WTC11 (cell line): Measurements from ENCODE around the gene MEIOSIN. TPM values are rescaled to one million over a fixed set of nuclear protein-coding genes. Genes with fewer than 3 reads are reported as not detected.

ENCODE experiments used
- ATAC-seq: fragments of 200-7000 bp; cut with Tn5 transposase; 2 replicates; pipeline ENCODE4 v1.10.0; 2021; ENCODE audit warnings: mild to moderate bottlenecking, moderate library complexity
- CTCF ChIA-PET: fragments of 300-600 bp; sonication (Branson Sonifier 250); formaldehyde crosslinking; loops from one replicate; lab custom pipeline; 2021; ENCODE audit warnings: antibody characterized with exemption; lab: Charles Lee
- POLR2A ChIA-PET: fragments of 350-600 bp; sonication (Branson Sonifier 250); formaldehyde crosslinking; loops from one replicate; lab custom pipeline; 2021; ENCODE audit warnings: antibody characterized with exemption; lab: Charles Lee
- DNase-seq: peaks from one replicate; pipeline ENCODE4 v3.0.0; 2021; ENCODE audit warnings: low spot score
- H3K27ac Mint-ChIP-seq: 2 replicates; pipeline ENCODE4 v1.8.0; 2021; ENCODE audit warnings: mixed read lengths
- H3K27me3 Mint-ChIP-seq: 2 replicates; pipeline ENCODE4 v1.8.0; 2021; ENCODE audit warnings: low read depth, mild to moderate bottlenecking, moderate library complexity, mixed read lengths
- H3K36me3 Mint-ChIP-seq: 2 replicates; pipeline ENCODE4 v1.8.0; 2021; ENCODE audit warnings: mixed read lengths
- H3K4me1 Mint-ChIP-seq: 2 replicates; pipeline ENCODE4 v1.8.0; 2022; ENCODE audit warnings: mixed read lengths
- H3K4me3 Mint-ChIP-seq: 2 replicates; pipeline ENCODE4 v1.8.0; 2021; ENCODE audit warnings: mild to moderate bottlenecking, moderate library complexity, mixed read lengths
- H3K9me3 Mint-ChIP-seq: 2 replicates; pipeline ENCODE4 v1.8.0; 2021; ENCODE audit warnings: mixed read lengths
- ATF3 ChIP-seq: sonication (generic); formaldehyde crosslinking; conservative IDR thresholded peaks from 2 replicates; pipeline ENCODE4 v1.8.1; 2022; ENCODE audit warnings: mild to moderate bottlenecking, missing genetic modification reagents
- CREM ChIP-seq: sonication (generic); formaldehyde crosslinking; IDR thresholded peaks from 2 replicates; pipeline ENCODE4 v1.8.1; 2022; ENCODE audit warnings: mild to moderate bottlenecking, missing genetic modification reagents, moderate library complexity
- FOXK1 ChIP-seq: sonication (generic); formaldehyde crosslinking; IDR thresholded peaks from 2 replicates; pipeline ENCODE4 v1.8.0; 2022; ENCODE audit warnings: mild to moderate bottlenecking, moderate library complexity, missing genetic modification reagents
- FOXP1 ChIP-seq: sonication (generic); formaldehyde crosslinking; IDR thresholded peaks from 2 replicates; pipeline ENCODE4 v1.8.0; 2022; ENCODE audit warnings: missing genetic modification reagents, mild to moderate bottlenecking, moderate library complexity, borderline replicate concordance
- GABPB1 ChIP-seq: sonication (generic); formaldehyde crosslinking; IDR thresholded peaks from 2 replicates; pipeline ENCODE4 v1.8.1; 2023; ENCODE audit warnings: mild to moderate bottlenecking, missing genetic modification reagents
- GTF2I ChIP-seq: fragments of 250-450 bp; sonication (Bioruptor Pico); conservative IDR thresholded peaks from 2 replicates; pipeline ENCODE4 v1.4.0; 2021; ENCODE audit warnings: mild to moderate bottlenecking
- IRF1 ChIP-seq: sonication (generic); formaldehyde crosslinking; IDR thresholded peaks from 2 replicates; pipeline ENCODE4 v1.8.0; 2023; ENCODE audit warnings: missing genetic modification reagents
- JAZF1 ChIP-seq: fragments of 250-450 bp; sonication (Bioruptor Pico); IDR thresholded peaks from 2 replicates; pipeline ENCODE4 v1.9.0; 2021; ENCODE audit warnings: moderate library complexity, mild to moderate bottlenecking, inconsistent platforms
- JUN ChIP-seq: sonication (generic); formaldehyde crosslinking; IDR thresholded peaks from 2 replicates; pipeline ENCODE4 v1.8.0; 2023; ENCODE audit warnings: mild to moderate bottlenecking, missing genetic modification reagents
- PRDM15 ChIP-seq: sonication (generic); formaldehyde crosslinking; IDR thresholded peaks from 2 replicates; pipeline ENCODE4 v1.8.0; 2022; ENCODE audit warnings: missing genetic modification reagents
- RORB ChIP-seq: fragments of 250-450 bp; sonication (Bioruptor Pico); IDR thresholded peaks from 2 replicates; pipeline ENCODE4 v1.9.0; 2021; ENCODE audit warnings: mild to moderate bottlenecking
- SP1 ChIP-seq: sonication (generic); formaldehyde crosslinking; conservative IDR thresholded peaks from 2 replicates; pipeline ENCODE4 v1.8.1; 2022; ENCODE audit warnings: missing genetic modification reagents
- TEAD1 ChIP-seq: sonication (generic); formaldehyde crosslinking; IDR thresholded peaks from 2 replicates; pipeline ENCODE4 v1.8.0; 2022; ENCODE audit warnings: mild to moderate bottlenecking, missing genetic modification reagents
- TEAD4 ChIP-seq: sonication (generic); formaldehyde crosslinking; IDR thresholded peaks from 2 replicates; pipeline ENCODE4 v1.8.0; 2022; ENCODE audit warnings: mild to moderate bottlenecking, missing genetic modification reagents
- TP53 ChIP-seq: sonication (generic); formaldehyde crosslinking; IDR thresholded peaks from 2 replicates; pipeline ENCODE4 v1.8.1; 2023; ENCODE audit warnings: mild to moderate bottlenecking, missing genetic modification reagents
- ZNF219 ChIP-seq: sonication (generic); formaldehyde crosslinking; IDR thresholded peaks from 2 replicates; pipeline ENCODE4 v1.8.0; 2023; ENCODE audit warnings: missing genetic modification reagents, mild to moderate bottlenecking, borderline replicate concordance
- total RNA-seq: library from RNA; stranded (reverse); gene quantifications from 3 replicates; pipeline ENCODE4 v1.2.3, GENCODE V29; 2021
- TF ChIP-seq, protein P1 (sequence below): fragments of 250-450 bp; sonication (Bioruptor Pico); IDR thresholded peaks from 2 replicates; pipeline ENCODE4 v1.8.0; 2021; ENCODE audit warnings: mild to moderate bottlenecking
- TF ChIP-seq, protein P2 (sequence below): sonication (generic); formaldehyde crosslinking; IDR thresholded peaks from 2 replicates; pipeline ENCODE4 v1.8.1; 2022; ENCODE audit warnings: missing genetic modification reagents, borderline replicate concordance
- TF ChIP-seq, protein P3 (sequence below): sonication (generic); formaldehyde crosslinking; IDR thresholded peaks from 2 replicates; pipeline ENCODE4 v1.8.1; 2022; ENCODE audit warnings: mild to moderate bottlenecking, missing genetic modification reagents, moderate library complexity, borderline replicate concordance
- TF ChIP-seq, protein P4 (sequence below): sonication (generic); formaldehyde crosslinking; IDR thresholded peaks from 2 replicates; pipeline ENCODE4 v1.8.1; 2023; ENCODE audit warnings: mild to moderate bottlenecking, missing genetic modification reagents

The MEIOSIN gene
- total RNA-seq, 1 experiment from 2014 or later: not detected

DNA sequence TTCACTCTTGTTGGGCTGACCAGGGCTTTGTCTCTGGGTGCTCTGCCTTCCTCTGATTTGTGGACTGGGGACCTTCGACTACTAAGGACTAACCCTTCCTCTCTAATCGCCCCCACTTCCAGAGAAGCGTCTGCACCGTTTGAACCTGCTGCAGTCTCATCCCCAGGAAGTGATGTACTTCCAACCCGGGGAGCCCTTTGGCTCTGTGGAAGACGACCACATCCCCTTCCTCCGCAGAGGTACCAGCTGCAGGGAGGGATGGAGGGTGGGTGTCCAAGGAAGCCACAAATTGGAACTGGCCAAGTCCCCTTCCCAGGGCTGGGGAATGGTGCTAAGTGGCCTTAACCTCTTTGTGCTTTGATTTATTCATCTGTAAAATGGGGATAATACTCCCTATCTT, 31.6 kb upstream of the MEIOSIN start:
- DNase-seq: no peak
- TF ChIP-seq SP1: no peak
- no peak for TF ChIP-seq IRF1 (CRISPR knock-in tag)
- TF ChIP-seq, protein P1, sequence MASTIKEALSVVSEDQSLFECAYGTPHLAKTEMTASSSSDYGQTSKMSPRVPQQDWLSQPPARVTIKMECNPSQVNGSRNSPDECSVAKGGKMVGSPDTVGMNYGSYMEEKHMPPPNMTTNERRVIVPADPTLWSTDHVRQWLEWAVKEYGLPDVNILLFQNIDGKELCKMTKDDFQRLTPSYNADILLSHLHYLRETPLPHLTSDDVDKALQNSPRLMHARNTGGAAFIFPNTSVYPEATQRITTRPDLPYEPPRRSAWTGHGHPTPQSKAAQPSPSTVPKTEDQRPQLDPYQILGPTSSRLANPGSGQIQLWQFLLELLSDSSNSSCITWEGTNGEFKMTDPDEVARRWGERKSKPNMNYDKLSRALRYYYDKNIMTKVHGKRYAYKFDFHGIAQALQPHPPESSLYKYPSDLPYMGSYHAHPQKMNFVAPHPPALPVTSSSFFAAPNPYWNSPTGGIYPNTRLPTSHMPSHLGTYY: no peak
- no peak for TF ChIP-seq TP53
- no peak for TF ChIP-seq ATF3 (CRISPR knock-in tag)
- no peak for TF ChIP-seq TEAD1 (CRISPR knock-in tag)
- TF ChIP-seq ZNF219 (CRISPR knock-in tag): no peak
- TF ChIP-seq FOXP1 (CRISPR knock-in tag): no peak
- H3K9me3 Mint-ChIP-seq: 0 out of 2 replicates have a peak, but pooled peaks cover 3% of the 10 kb centered on the region
- H3K36me3 Mint-ChIP-seq: peaks cover 36% of the 10 kb centered on the region
- ChIA-PET POLR2A (no interaction called here), CTCF (interaction anchor here (1.6 kb wide), 1 partner anchor 9 kb away, joined by 5 read pairs; the partner anchor contains the start of gene QPCTL)
- ATAC-seq: no peak
- H3K27me3 Mint-ChIP-seq: no peaks in the 10 kb centered on the region
- no peak overlapping the region for H3K4me3 Mint-ChIP-seq
- H3K27ac Mint-ChIP-seq: no peak overlapping the region
- no peaks in the 10 kb centered on the region for H3K4me1 Mint-ChIP-seq

DNA sequence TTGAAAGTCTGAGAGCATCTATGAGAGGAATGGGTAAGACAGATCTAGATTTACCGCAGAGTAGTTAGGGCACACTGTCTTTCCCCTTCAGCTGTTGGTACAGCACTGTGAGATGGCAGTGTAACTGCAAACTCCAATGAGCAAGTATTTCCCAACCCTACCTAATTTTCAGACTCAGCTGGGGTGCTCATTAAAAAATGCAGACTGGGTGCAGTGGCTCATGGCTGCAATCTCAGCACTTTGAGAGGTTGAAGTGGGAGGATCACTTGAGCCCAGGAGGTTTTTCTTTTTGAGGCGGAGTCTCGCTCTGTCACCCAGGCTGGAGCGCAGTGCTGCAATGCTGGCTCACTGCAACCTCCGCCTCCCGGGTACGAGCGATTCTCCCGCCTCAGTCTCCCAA, 28.1 kb upstream of the MEIOSIN start:
- POLR2A ChIA-PET: interaction anchor here (0.6 to 2.0 kb wide), 4 partner anchors 12 to 141 kb away, joined by 3 to 4 read pairs (median 4); partner anchors contain the start of gene SNRPD2
- ATAC-seq: 0 out of 2 replicates have a peak, but pooled peaks have one; percentile 13

GRCh38 chr19:45705710-45706415, 27.4 kb upstream of the MEIOSIN start:
- POLR2A ChIA-PET: interaction anchor here (0.6 to 1.0 kb wide), 4 partner anchors 12 to 75 kb away, joined by 3 to 4 read pairs (median 4); partner anchors contain the start of gene QPCTL
- DNase-seq (no peak), ATAC-seq (no peak)
- Mint-ChIP-seq H3K4me1 (0 out of 2 replicates have a peak, but pooled peaks cover 4% of the 10 kb centered on the region), H3K27ac (no peak overlapping the region), H3K27me3 (no peaks in the 10 kb centered on the region), H3K36me3 (peaks cover 28% of the 10 kb centered on the region)
- TF ChIP-seq PRDM15 (CRISPR knock-in tag) (no peak), ATF3 (CRISPR knock-in tag) (no peak), FOXK1 (CRISPR knock-in tag) (no peak), JAZF1 (no peak), JUN (no peak), GTF2I (CRISPR knock-in tag) (no peak), CREM (CRISPR knock-in tag) (no peak), RORB (CRISPR knock-in tag) (no peak), TEAD4 (CRISPR knock-in tag) (no peak)
- TF ChIP-seq, protein P2, sequence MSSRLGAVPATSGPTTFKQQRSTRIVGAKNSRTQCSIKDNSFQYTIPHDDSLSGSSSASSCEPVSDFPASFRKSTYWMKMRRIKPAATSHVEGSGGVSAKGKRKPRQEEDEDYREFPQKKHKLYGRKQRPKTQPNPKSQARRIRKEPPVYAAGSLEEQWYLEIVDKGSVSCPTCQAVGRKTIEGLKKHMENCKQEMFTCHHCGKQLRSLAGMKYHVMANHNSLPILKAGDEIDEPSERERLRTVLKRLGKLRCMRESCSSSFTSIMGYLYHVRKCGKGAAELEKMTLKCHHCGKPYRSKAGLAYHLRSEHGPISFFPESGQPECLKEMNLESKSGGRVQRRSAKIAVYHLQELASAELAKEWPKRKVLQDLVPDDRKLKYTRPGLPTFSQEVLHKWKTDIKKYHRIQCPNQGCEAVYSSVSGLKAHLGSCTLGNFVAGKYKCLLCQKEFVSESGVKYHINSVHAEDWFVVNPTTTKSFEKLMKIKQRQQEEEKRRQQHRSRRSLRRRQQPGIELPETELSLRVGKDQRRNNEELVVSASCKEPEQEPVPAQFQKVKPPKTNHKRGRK (CRISPR knock-in tag): no peak
- TF ChIP-seq, protein P3, sequence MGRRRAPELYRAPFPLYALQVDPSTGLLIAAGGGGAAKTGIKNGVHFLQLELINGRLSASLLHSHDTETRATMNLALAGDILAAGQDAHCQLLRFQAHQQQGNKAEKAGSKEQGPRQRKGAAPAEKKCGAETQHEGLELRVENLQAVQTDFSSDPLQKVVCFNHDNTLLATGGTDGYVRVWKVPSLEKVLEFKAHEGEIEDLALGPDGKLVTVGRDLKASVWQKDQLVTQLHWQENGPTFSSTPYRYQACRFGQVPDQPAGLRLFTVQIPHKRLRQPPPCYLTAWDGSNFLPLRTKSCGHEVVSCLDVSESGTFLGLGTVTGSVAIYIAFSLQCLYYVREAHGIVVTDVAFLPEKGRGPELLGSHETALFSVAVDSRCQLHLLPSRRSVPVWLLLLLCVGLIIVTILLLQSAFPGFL (CRISPR knock-in tag): no peak
- TF ChIP-seq, protein P4, sequence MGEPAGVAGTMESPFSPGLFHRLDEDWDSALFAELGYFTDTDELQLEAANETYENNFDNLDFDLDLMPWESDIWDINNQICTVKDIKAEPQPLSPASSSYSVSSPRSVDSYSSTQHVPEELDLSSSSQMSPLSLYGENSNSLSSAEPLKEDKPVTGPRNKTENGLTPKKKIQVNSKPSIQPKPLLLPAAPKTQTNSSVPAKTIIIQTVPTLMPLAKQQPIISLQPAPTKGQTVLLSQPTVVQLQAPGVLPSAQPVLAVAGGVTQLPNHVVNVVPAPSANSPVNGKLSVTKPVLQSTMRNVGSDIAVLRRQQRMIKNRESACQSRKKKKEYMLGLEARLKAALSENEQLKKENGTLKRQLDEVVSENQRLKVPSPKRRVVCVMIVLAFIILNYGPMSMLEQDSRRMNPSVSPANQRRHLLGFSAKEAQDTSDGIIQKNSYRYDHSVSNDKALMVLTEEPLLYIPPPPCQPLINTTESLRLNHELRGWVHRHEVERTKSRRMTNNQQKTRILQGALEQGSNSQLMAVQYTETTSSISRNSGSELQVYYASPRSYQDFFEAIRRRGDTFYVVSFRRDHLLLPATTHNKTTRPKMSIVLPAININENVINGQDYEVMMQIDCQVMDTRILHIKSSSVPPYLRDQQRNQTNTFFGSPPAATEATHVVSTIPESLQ (CRISPR knock-in tag): no peak
- TF ChIP-seq, all 79 proteins: peak for 0
- CTCF ChIA-PET: interaction anchor here (0.9 to 2.7 kb wide), 2 partner anchors 13 kb away, joined by 6 to 11 read pairs; partner anchors contain the start of gene QPCTL
- Mint-ChIP-seq H3K9me3 (0 out of 2 replicates have a peak, but pooled peaks cover 3% of the 10 kb centered on the region), H3K4me3 (no peak overlapping the region)

More for the DNA sequence above, 28.1 kb upstream of the MEIOSIN start:
- Mint-ChIP-seq H3K9me3 (0 out of 2 replicates have a peak, but pooled peaks cover 3% of the 10 kb centered on the region), H3K4me3 (no peak overlapping the region), H3K4me1 (no peaks in the 10 kb centered on the region), H3K27ac (no peak overlapping the region; the same call in 1 of the 2 replicates), H3K36me3 (peaks cover 28% of the 10 kb centered on the region), H3K27me3 (no peaks in the 10 kb centered on the region)
- CTCF ChIA-PET: interaction anchor here (2.7 kb wide), 1 partner anchor 12 kb away, joined by 11 read pairs; the partner anchor contains the start of gene QPCTL
- no peak for TF ChIP-seq GABPB1 (CRISPR knock-in tag)
- no peak for DNase-seq
